Keratinocyte (primary cell): ENCODE data around the gene MTNR1B. TPM values are rescaled to one million over a fixed set of nuclear protein-coding genes. Genes with fewer than 3 reads are reported as not detected.

ENCODE experiments used
- DNase-seq: peaks from one replicate; pipeline ENCODE4 v3.0.0-alpha.2; 2011; ENCODE audit warnings: low read depth, missing footprints, low spot score
- FAIRE-seq: peaks from 2 replicates; lab custom pipeline; 2011; peaks lifted over from hg19 to GRCh38; lab: Jason Lieb, UNC
- H2AFZ ChIP-seq: 2 replicates; pipeline ENCODE4 v1.6.0; 2012; ENCODE audit warnings: low read length, control low read depth, inconsistent platforms; ENCODE audit not compliant: control insufficient read depth
- H3K27ac ChIP-seq: 2 replicates; pipeline ENCODE4 v1.5.1; 2011; ENCODE audit warnings: low read length; ENCODE audit not compliant: control insufficient read depth, insufficient read depth
- H3K27me3 ChIP-seq: 3 replicates; pipeline ENCODE4 v1.6.0; 2011; ENCODE audit warnings: low read length; ENCODE audit not compliant: control insufficient read depth, insufficient read depth; ENCODE audit errors: extremely low read depth
- H3K36me3 ChIP-seq, 2 experiments: 2 replicates in 1 of 2; 3 replicates in 1 of 2; pipeline ENCODE4 v1.5.1; 2011; ENCODE audit warnings: low read length in 2 of 2, mild to moderate bottlenecking in 1 of 2; ENCODE audit not compliant: control insufficient read depth in 2 of 2, insufficient read depth in 2 of 2; ENCODE audit errors: extremely low read depth in 1 of 2
- H3K4me1 ChIP-seq: 3 replicates; pipeline ENCODE4 v1.5.1; 2011; ENCODE audit warnings: low read length; ENCODE audit not compliant: control insufficient read depth, insufficient read depth; ENCODE audit errors: extremely low read depth
- H3K4me2 ChIP-seq: 3 replicates; pipeline ENCODE4 v1.6.0; 2011; ENCODE audit warnings: low read depth, low read length; ENCODE audit not compliant: control insufficient read depth, insufficient read depth; ENCODE audit errors: extremely low read depth
- H3K4me3 ChIP-seq, 3 experiments: fragments of 200-600 bp in 1 of 3; sonication (generic) in 1 of 3; 2 replicates in 2 of 3; 3 replicates in 1 of 3; pipeline ENCODE4 v1.5.1; 2011 to 2016; ENCODE audit warnings: low read length in 3 of 3, mild to moderate bottlenecking in 3 of 3, control low read depth in 2 of 3, inconsistent platforms in 1 of 3, low read depth in 1 of 3, mixed read lengths in 1 of 3, mixed run types in 1 of 3, moderate library complexity in 1 of 3; ENCODE audit not compliant: control insufficient read depth in 2 of 3, insufficient read depth in 2 of 3; ENCODE audit errors: extremely low read depth in 1 of 3
- H3K79me2 ChIP-seq: 2 replicates; pipeline ENCODE4 v1.6.0; 2012; ENCODE audit warnings: low read length; ENCODE audit not compliant: control insufficient read depth, insufficient read depth
- H3K9ac ChIP-seq: 3 replicates; pipeline ENCODE4 v1.6.0; 2011; ENCODE audit warnings: low read length; ENCODE audit not compliant: control insufficient read depth, insufficient read depth; ENCODE audit errors: extremely low read depth
- H3K9me1 ChIP-seq: 3 replicates; pipeline ENCODE4 v1.6.0; 2011; ENCODE audit warnings: low read length; ENCODE audit not compliant: control insufficient read depth, insufficient read depth; ENCODE audit errors: extremely low read depth
- H3K9me3 ChIP-seq: 2 replicates; pipeline ENCODE4 v1.5.1; 2012; ENCODE audit warnings: low read depth, low read length; ENCODE audit not compliant: control insufficient read depth
- H4K20me1 ChIP-seq: 3 replicates; pipeline ENCODE4 v1.6.0; 2011; ENCODE audit warnings: low read length; ENCODE audit not compliant: control insufficient read depth, insufficient read depth; ENCODE audit errors: extremely low read depth
- CTCF ChIP-seq, 3 experiments: IDR thresholded peaks in 1 of 3; conservative IDR thresholded peaks in 1 of 3; optimal IDR thresholded peaks in 1 of 3; 2 replicates in 2 of 3; 3 replicates in 1 of 3; pipeline versions ENCODE3 to v1.5.1; 2011; ENCODE audit warnings: low read length in 3 of 3, mild to moderate bottlenecking in 3 of 3, moderate library complexity in 2 of 3, control low read depth in 1 of 3, inconsistent platforms in 1 of 3; ENCODE audit not compliant: insufficient read depth in 2 of 3; ENCODE audit errors: extremely low read depth in 1 of 3
- EZH2 ChIP-seq: IDR thresholded peaks from one replicate; pipeline ENCODE4 v1.6.1; 2012; ENCODE audit warnings: inconsistent platforms, mild to moderate bottlenecking, low read length, moderate library complexity
- dilution Hi-C: fragments of 300-500 bp; cut with MboI; formaldehyde crosslinking; loops from one replicate; pipeline ENCODE4 v1.7.0; 2020; ENCODE audit warnings: low sequenced_read_pairs; ENCODE audit not compliant: extremely low pct_ligation_motif_present
- polyA plus RNA-seq, 5 experiments: library from polyadenylated mRNA; depleted of rRNA in 3 of 5; stranded (reverse) in 3 of 5; stranded (forward) in 1 of 5; unstranded in 1 of 5; fragments of >200 nt; gene quantifications; 1 replicate in 1 of 5; 2 replicates in 3 of 5; 3 replicates in 1 of 5; pipeline versions ENCODE4 v1.2.1 to v1.2.3, GENCODE V29; 2011 to 2012; ENCODE audit warnings: missing spikeins in 2 of 5, low read depth in 1 of 5, low replicate concordance in 1 of 5

The MTNR1B gene
- polyA plus RNA-seq, 1 donor (not counting 4 experiments of a cell fraction or from before 2014, with no cell fraction given), result not detected

- Histone ChIP-seq H3K9me1 (no peaks in the 10 kb centered on the region), H3K4me2 (no peak overlapping the region)
- no peak for FAIRE-seq
Observed at GRCh38 chr11:92986585-92986984, 17.1 kb downstream of the MTNR1B start.

GRCh38 chr11:92993004-92993403 lies 23.6 kb downstream of the MTNR1B start:
- FAIRE-seq (no peak), DNase-seq (no peak)
- dilution Hi-C loops, result no loop called here
- H3K27me3 ChIP-seq, result no peaks in the 10 kb centered on the region
- H3K9ac ChIP-seq, result no peak overlapping the region
- no peaks in the 10 kb centered on the region for H3K4me1 ChIP-seq
- no peak overlapping the region for H3K4me3 ChIP-seq
- H2AFZ ChIP-seq, result no peak overlapping the region
- H3K4me2 ChIP-seq, result no peak overlapping the region
- no peaks in the 10 kb centered on the region for H3K79me2 ChIP-seq
- H3K36me3 ChIP-seq, result no peaks in the 10 kb centered on the region
- TF ChIP-seq EZH2 (no peak), CTCF (optimal IDR thresholded peaks at IDR 0.05 in 1 of 3, IDR thresholded peaks at IDR 0.05 in 1 of 3, conservative IDR thresholded peaks at IDR 0.05 in 1 of 3; ENCODE audit: extremely low read depth in 1 of 3, insufficient read depth in 2 of 3, low read length in 3 of 3) (no peak)
- H3K9me1 ChIP-seq, result no peaks in the 10 kb centered on the region
- no peaks in the 10 kb centered on the region for H4K20me1 ChIP-seq
- H3K9me3 ChIP-seq, result peaks cover 2% of the 10 kb centered on the region
- H3K27ac ChIP-seq, result no peak overlapping the region

More at GRCh38 chr11:92986585-92986984, 17.1 kb downstream of the MTNR1B start:
- Histone ChIP-seq H4K20me1 (no peaks in the 10 kb centered on the region), H3K9ac (no peak overlapping the region), H3K9me3 (peaks cover 2% of the 10 kb centered on the region), H3K4me3 (no peak overlapping the region), H3K27ac (no peak overlapping the region), H3K27me3 (no peaks in the 10 kb centered on the region), H3K36me3 (no peaks in the 10 kb centered on the region), H3K79me2 (no peaks in the 10 kb centered on the region), H3K4me1 (no peaks in the 10 kb centered on the region), H2AFZ (no peak overlapping the region)
- no peak for DNase-seq
- TF ChIP-seq CTCF (optimal IDR thresholded peaks at IDR 0.05 in 1 of 3, IDR thresholded peaks at IDR 0.05 in 1 of 3, conservative IDR thresholded peaks at IDR 0.05 in 1 of 3; ENCODE audit: extremely low read depth in 1 of 3, insufficient read depth in 2 of 3, low read length in 3 of 3) (no peak), EZH2 (no peak)
- dilution Hi-C loops, result no loop called here
